Suprapubic skin (tissue), 4 donors: ENCODE data around the gene NOD1. TPM values are rescaled to one million over a fixed set of nuclear protein-coding genes. Genes with fewer than 3 reads are reported as not detected.

Experiments
- DNase-seq, 2 donors: peaks; one replicate each; pipeline ENCODE4 v3.0.0-alpha.2; 2019; ENCODE audit warnings: low spot score in 2 of 2
- H3K27ac ChIP-seq: fragments of 200-600 bp; sonication (generic); one replicate; pipeline ENCODE4 v1.5.1; 2019
- H3K27me3 ChIP-seq: fragments of 200-600 bp; sonication (generic); one replicate; pipeline ENCODE4 v1.5.1; 2019
- H3K36me3 ChIP-seq: fragments of 200-600 bp; sonication (generic); one replicate; pipeline ENCODE4 v1.5.1; 2019
- H3K4me1 ChIP-seq: fragments of 200-600 bp; sonication (generic); one replicate; pipeline ENCODE4 v1.5.1; 2019
- H3K4me3 ChIP-seq: fragments of 200-600 bp; sonication (generic); one replicate; pipeline ENCODE4 v1.5.1; 2019; ENCODE audit warnings: mild to moderate bottlenecking
- H3K9me3 ChIP-seq: fragments of 200-600 bp; sonication (generic); one replicate; pipeline ENCODE4 v1.5.1; 2019
- CTCF ChIP-seq, 2 donors: fragments of 200-600 bp in 1 of 2; fragments of 450-650 bp in 1 of 2; sonication (generic) in 1 of 2; IDR thresholded peaks; one replicate each; pipeline ENCODE4 v1.5.1; 2016 to 2019; ENCODE audit warnings: antibody characterized with exemption in 2 of 2, mild to moderate bottlenecking in 1 of 2, moderate library complexity in 1 of 2
- EP300 ChIP-seq: sonication (generic); formaldehyde crosslinking; IDR thresholded peaks from one replicate; pipeline ENCODE4 v1.6.1; 2017; ENCODE audit warnings: antibody characterized with exemption
- POLR2A ChIP-seq, 2 donors: fragments of 450-650 bp; IDR thresholded peaks; one replicate each; pipeline ENCODE4 v1.6.1; 2017; ENCODE audit warnings: antibody characterized with exemption in 2 of 2, mild to moderate bottlenecking in 2 of 2, moderate library complexity in 2 of 2
- POLR2AphosphoS5 ChIP-seq, 3 donors: sonication (generic); formaldehyde crosslinking; IDR thresholded peaks; one replicate each; pipeline ENCODE4 v1.6.1; 2017; ENCODE audit warnings: antibody characterized with exemption in 3 of 3
- WGBS: methylation state at CpG from one replicate; pipeline ENCODE4 v1.1.5; 2018; 5-methylcytosine and 5-hydroxymethylcytosine counted together
- total RNA-seq, 4 donors: library from RNA; depleted of rRNA; stranded (reverse); fragments of >200 nt; gene quantifications; one replicate each; pipeline ENCODE4 v1.1.0, GENCODE V29; 2016

Gene NOD1
- total RNA-seq, 4 donors from 2014 or later: 9.2 to 22.8 (median 13.4) TPM

- 51% methylated on average over 3 of the region's 3 CpGs for WGBS
- Histone ChIP-seq H3K36me3 (no peaks in the 10 kb centered on the region), H3K4me1 (peaks cover 10% of the 10 kb centered on the region), H3K27ac (no peak overlapping the region), H3K9me3 (no peaks in the 10 kb centered on the region), H3K27me3 (no peaks in the 10 kb centered on the region), H3K4me3 (no peak overlapping the region)
- TF ChIP-seq EP300 (no peak), POLR2AphosphoS5 (IDR thresholded peaks at IDR 0.05) (no peak), POLR2A (IDR thresholded peaks at IDR 0.05) (no peak), CTCF (IDR thresholded peaks at IDR 0.05) (no peak)
- no peak for DNase-seq
Observed at GRCh38 chr7:30411897-30412296, 66.7 kb downstream of the NOD1 start.

GRCh38 chr7:30411173-30411572, 67.4 kb downstream of the NOD1 start:
- WGBS: 79% methylated on average over 2 of the region's 2 CpGs
- H3K4me1 ChIP-seq: peaks cover 10% of the 10 kb centered on the region
- TF ChIP-seq EP300 (no peak), POLR2AphosphoS5 (IDR thresholded peaks at IDR 0.05) (no peak), POLR2A (IDR thresholded peaks at IDR 0.05) (no peak), CTCF (IDR thresholded peaks at IDR 0.05) (no peak)
- H3K27me3 ChIP-seq: no peaks in the 10 kb centered on the region
- no peak overlapping the region for H3K4me3 ChIP-seq
- H3K27ac ChIP-seq: no peak overlapping the region
- DNase-seq: no peak
- no peaks in the 10 kb centered on the region for H3K36me3 ChIP-seq
- H3K9me3 ChIP-seq: no peaks in the 10 kb centered on the region

GRCh38 chr7:30406664-30407425, 71.7 kb downstream of the NOD1 start:
- Histone ChIP-seq H3K36me3 (peaks cover 9% of the 10 kb centered on the region), H3K4me3 (no peak overlapping the region), H3K27ac (peak overlapping the region; percentile 74), H3K9me3 (no peaks in the 10 kb centered on the region), H3K27me3 (no peaks in the 10 kb centered on the region), H3K4me1 (peaks cover 10% of the 10 kb centered on the region)
- TF ChIP-seq EP300: no peak
- no peak for TF ChIP-seq CTCF (IDR thresholded peaks at IDR 0.05)
- no peak for TF ChIP-seq POLR2AphosphoS5 (IDR thresholded peaks at IDR 0.05)
- TF ChIP-seq POLR2A (IDR thresholded peaks at IDR 0.05): no peak
- no peak for DNase-seq
- WGBS: 76% methylated on average over 13 of the region's 13 CpGs

GRCh38 chr7:30405179-30405578, 73.4 kb downstream of the NOD1 start:
- DNase-seq: no peak
- 90% methylated on average over 2 of the region's 2 CpGs for WGBS
- H3K36me3 ChIP-seq: peaks cover 9% of the 10 kb centered on the region
- H3K27me3 ChIP-seq: no peaks in the 10 kb centered on the region
- H3K9me3 ChIP-seq: no peaks in the 10 kb centered on the region
- no peak for TF ChIP-seq EP300
- TF ChIP-seq CTCF (IDR thresholded peaks at IDR 0.05): no peak
- no peak for TF ChIP-seq POLR2A (IDR thresholded peaks at IDR 0.05)
- TF ChIP-seq POLR2AphosphoS5 (IDR thresholded peaks at IDR 0.05): no peak
- peaks cover 9% of the 10 kb centered on the region for H3K4me1 ChIP-seq
- H3K4me3 ChIP-seq: no peak overlapping the region
- no peak overlapping the region for H3K27ac ChIP-seq

- no peaks in the 10 kb centered on the region for H3K9me3 ChIP-seq
- H3K27me3 ChIP-seq: no peaks in the 10 kb centered on the region
- TF ChIP-seq EP300: no peak
- TF ChIP-seq POLR2AphosphoS5 (IDR thresholded peaks at IDR 0.05): no peak
- TF ChIP-seq POLR2A (IDR thresholded peaks at IDR 0.05): no peak
- no peak for TF ChIP-seq CTCF (IDR thresholded peaks at IDR 0.05)
- DNase-seq: no peak
- H3K27ac ChIP-seq: no peak overlapping the region
- H3K4me1 ChIP-seq: peaks cover 9% of the 10 kb centered on the region
- peaks cover 9% of the 10 kb centered on the region for H3K36me3 ChIP-seq
- no peak overlapping the region for H3K4me3 ChIP-seq
- 45% methylated on average over 3 of the region's 3 CpGs for WGBS
Observed at GRCh38 chr7:30403477-30403876, 75.1 kb downstream of the NOD1 start.
